HEK293 (cell line): ENCODE results near the gene CNPY1.

ENCODE experiments used
- CTCF ChIA-PET: fragments of 350-600 bp; formaldehyde crosslinking; extraction: SDS; loops from one replicate; lab custom pipeline; 2021; ENCODE audit warnings: antibody characterized with exemption; lab: Yijun Ruan, JAX
- POLR2A ChIA-PET: fragments of 300-600 bp; formaldehyde crosslinking; extraction: SDS; loops from one replicate; lab custom pipeline; 2020; ENCODE audit warnings: antibody characterized with exemption, inconsistent platforms; lab: Yijun Ruan, JAX
- H3K27ac ChIP-seq: fragments of 200-500 bp; sonication (Bioruptor generic); 2 replicates; pipeline ENCODE4 v1.5.1; 2014; ENCODE audit warnings: low read depth, low read length, control low read depth, inconsistent platforms; ENCODE audit errors: extremely low read depth
- H3K36me3 ChIP-seq, 2 experiments: fragments of 200-500 bp in 1 of 2; sonication (Bioruptor generic) in 1 of 2; 1 replicate in 1 of 2; 2 replicates in 1 of 2; pipeline ENCODE4 v1.5.1; 2014 to 2017; ENCODE audit warnings: inconsistent platforms in 2 of 2, low read length in 2 of 2; ENCODE audit not compliant: control insufficient read depth in 2 of 2, insufficient read depth in 1 of 2
- H3K4me1 ChIP-seq: fragments of 200-500 bp; sonication (Bioruptor generic); 2 replicates; pipeline ENCODE4 v1.5.1; 2014; ENCODE audit warnings: mild to moderate bottlenecking, low read length, inconsistent platforms; ENCODE audit not compliant: control insufficient read depth, insufficient read depth
- H3K4me3 ChIP-seq: 2 replicates; pipeline ENCODE4 v1.5.1; 2011; ENCODE audit warnings: low read depth, mild to moderate bottlenecking, control low read depth, low read length, moderate library complexity
- H3K9me3 ChIP-seq: fragments of 200-500 bp; sonication (Bioruptor generic); 2 replicates; pipeline ENCODE4 v1.5.1; 2014; ENCODE audit warnings: low read depth, low read length, inconsistent platforms; ENCODE audit not compliant: control insufficient read depth, insufficient read depth
- ELK4 ChIP-seq: IDR thresholded peaks from 2 replicates; pipeline ENCODE4 v1.6.1; 2011; ENCODE audit warnings: mild to moderate bottlenecking, low read depth, low read length, borderline replicate concordance
- FEZF1 ChIP-seq: fragments of 450-650 bp; formaldehyde crosslinking; IDR thresholded peaks from 2 replicates; pipeline ENCODE4 v1.5.1; 2016; ENCODE audit warnings: missing biosample characterization, missing genetic modification characterization
- RBAK ChIP-seq: fragments of 450-650 bp; formaldehyde crosslinking; IDR thresholded peaks from 2 replicates; pipeline ENCODE4 v1.5.1; 2016; ENCODE audit warnings: missing biosample characterization, missing genetic modification characterization
- SCRT2 ChIP-seq: fragments of 450-650 bp; formaldehyde crosslinking; IDR thresholded peaks from 2 replicates; pipeline ENCODE4 v1.5.1; 2016; ENCODE audit warnings: missing biosample characterization, missing genetic modification characterization
- SP2 ChIP-seq: fragments of 450-650 bp; formaldehyde crosslinking; IDR thresholded peaks from 2 replicates; pipeline ENCODE4 v1.5.1; 2016; ENCODE audit warnings: missing biosample characterization, missing genetic modification characterization
- YY2 ChIP-seq: fragments of 450-650 bp; formaldehyde crosslinking; IDR thresholded peaks from 2 replicates; pipeline ENCODE4 v1.5.1; 2016; ENCODE audit warnings: missing biosample characterization, missing genetic modification characterization
- ZBTB26 ChIP-seq: fragments of 450-650 bp; formaldehyde crosslinking; optimal IDR thresholded peaks from 2 replicates; pipeline ENCODE3; 2016; ENCODE audit warnings: missing biosample characterization, mild to moderate bottlenecking, missing genetic modification characterization
- ZFP37 ChIP-seq: fragments of 450-650 bp; formaldehyde crosslinking; IDR thresholded peaks from 2 replicates; pipeline ENCODE4 v1.5.1; 2016; ENCODE audit warnings: missing biosample characterization, missing genetic modification characterization
- ZNF112 ChIP-seq: fragments of 450-650 bp; formaldehyde crosslinking; IDR thresholded peaks from 2 replicates; pipeline ENCODE4 v1.5.0; 2017; ENCODE audit warnings: missing biosample characterization, missing genetic modification characterization
- ZNF184 ChIP-seq: fragments of 450-650 bp; IDR thresholded peaks from 2 replicates; pipeline ENCODE4 v1.5.1; 2018; ENCODE audit warnings: missing biosample characterization, mild to moderate bottlenecking, missing genetic modification characterization
- ZNF202 ChIP-seq: fragments of 450-650 bp; formaldehyde crosslinking; IDR thresholded peaks from 2 replicates; pipeline ENCODE4 v1.5.1; 2016; ENCODE audit warnings: missing biosample characterization, missing genetic modification characterization, borderline replicate concordance
- ZNF23 ChIP-seq: fragments of 450-650 bp; formaldehyde crosslinking; IDR thresholded peaks from 2 replicates; pipeline ENCODE4 v1.5.1; 2016; ENCODE audit warnings: missing biosample characterization, missing genetic modification characterization, borderline replicate concordance
- ZNF335 ChIP-seq: fragments of 450-650 bp; formaldehyde crosslinking; conservative IDR thresholded peaks from 2 replicates; pipeline ENCODE4 v1.5.1; 2016; ENCODE audit warnings: missing biosample characterization, missing genetic modification characterization
- ZNF426 ChIP-seq: fragments of 450-650 bp; formaldehyde crosslinking; IDR thresholded peaks from 2 replicates; pipeline ENCODE4 v1.5.1; 2017; ENCODE audit warnings: missing biosample characterization, missing genetic modification characterization, mild to moderate bottlenecking, inconsistent platforms, moderate library complexity
- ZNF501 ChIP-seq: fragments of 450-650 bp; formaldehyde crosslinking; IDR thresholded peaks from 2 replicates; pipeline ENCODE4 v1.5.1; 2016; ENCODE audit warnings: missing biosample characterization, missing genetic modification characterization
- ZNF513 ChIP-seq: fragments of 450-650 bp; IDR thresholded peaks from 2 replicates; pipeline ENCODE4 v1.5.1; 2018; ENCODE audit warnings: missing biosample characterization, missing genetic modification characterization
- ZNF610 ChIP-seq: fragments of 450-650 bp; formaldehyde crosslinking; IDR thresholded peaks from 2 replicates; pipeline ENCODE4 v1.5.1; 2016; ENCODE audit warnings: missing biosample characterization, missing genetic modification characterization, borderline replicate concordance
- ZNF624 ChIP-seq: fragments of 450-650 bp; formaldehyde crosslinking; IDR thresholded peaks from 2 replicates; pipeline ENCODE4 v1.5.1; 2017; ENCODE audit warnings: missing biosample characterization, missing genetic modification characterization
- ZNF837 ChIP-seq: fragments of 450-650 bp; formaldehyde crosslinking; IDR thresholded peaks from 2 replicates; pipeline ENCODE4 v1.5.1; 2016; ENCODE audit warnings: missing biosample characterization, missing genetic modification characterization
- ZSCAN16 ChIP-seq: fragments of 450-650 bp; formaldehyde crosslinking; IDR thresholded peaks from 2 replicates; pipeline ENCODE4 v1.5.1; 2016; ENCODE audit warnings: missing biosample characterization, missing genetic modification characterization
- ZSCAN30 ChIP-seq: fragments of 450-650 bp; IDR thresholded peaks from 2 replicates; pipeline ENCODE4 v1.5.1; 2018; ENCODE audit warnings: missing biosample characterization, mild to moderate bottlenecking, missing genetic modification characterization, moderate library complexity
- TF ChIP-seq, protein P1 (sequence below): fragments of 450-650 bp; formaldehyde crosslinking; IDR thresholded peaks from 2 replicates; pipeline ENCODE4 v1.5.1; 2017; ENCODE audit warnings: missing biosample characterization, missing genetic modification characterization
- TF ChIP-seq, protein P2 (sequence below): fragments of 450-650 bp; formaldehyde crosslinking; IDR thresholded peaks from 2 replicates; pipeline ENCODE4 v1.5.1; 2016; ENCODE audit warnings: missing biosample characterization, missing genetic modification characterization, borderline replicate concordance
- TF ChIP-seq, protein P3 (sequence below): fragments of 450-650 bp; formaldehyde crosslinking; conservative IDR thresholded peaks from 2 replicates; pipeline ENCODE4 v1.5.1; 2016; ENCODE audit warnings: low read depth, missing biosample characterization, missing genetic modification characterization

Gene CNPY1

DNA sequence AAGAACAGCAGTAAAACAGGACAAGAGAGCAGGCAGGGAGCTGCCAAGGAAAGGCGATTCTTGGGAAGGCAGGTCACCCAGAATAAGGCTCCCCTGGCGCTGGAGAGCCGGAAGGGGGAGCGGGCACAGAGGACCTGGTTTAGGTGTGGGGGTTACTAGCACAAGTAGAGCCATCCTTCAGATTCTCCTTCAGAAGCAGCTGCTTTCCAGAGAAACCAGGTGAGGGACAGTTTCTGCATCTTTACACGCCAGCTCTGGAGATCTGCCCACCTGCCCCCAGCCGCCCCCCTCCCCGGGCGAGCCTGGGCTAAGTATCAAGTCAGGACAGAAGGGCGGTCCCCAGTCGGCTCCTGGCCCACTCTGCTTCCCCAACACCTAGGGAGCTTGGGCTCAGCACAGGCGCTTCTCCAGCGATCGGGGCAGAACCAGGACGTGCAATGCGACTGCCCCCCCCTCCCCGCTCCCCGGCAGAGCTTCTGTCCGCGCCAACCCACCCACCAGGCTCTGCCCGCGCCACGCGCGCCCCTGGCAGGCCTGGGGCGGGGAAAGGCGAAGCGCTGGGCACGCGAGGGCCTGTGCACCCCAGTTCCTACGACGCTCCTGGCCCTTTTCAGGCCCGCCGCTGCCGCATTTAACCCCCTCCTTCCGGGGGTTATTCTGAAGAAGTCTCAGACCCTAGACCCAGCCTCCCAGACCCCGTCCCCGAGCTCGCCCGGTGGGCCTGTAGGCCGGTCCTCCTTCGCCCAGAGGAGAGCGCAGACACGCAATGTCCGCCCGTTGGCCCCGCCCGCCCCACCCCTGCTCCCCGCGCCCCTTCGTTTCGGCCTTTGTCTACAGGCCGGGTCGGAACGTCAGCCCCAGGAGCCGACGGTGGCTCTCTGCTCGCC, 92.8 kb downstream of the CNPY1 start:
- Histone ChIP-seq H3K4me3 (no peak overlapping the region), H3K4me1 (no peaks in the 10 kb centered on the region; the same call in 1 of the 2 replicates), H3K27ac (no peak overlapping the region), H3K9me3 (no peaks in the 10 kb centered on the region), H3K36me3 (no peaks in the 10 kb centered on the region)
- ChIA-PET POLR2A (no interaction called here), CTCF (interaction anchor here (0.6 kb wide), 1 partner anchor 55 kb away, joined by 5 read pairs; no protein-coding TSS in a partner anchor)
- TF ChIP-seq SP2 (no peak), RBAK (tag by site-specific recombination) (no peak), ZNF335 (no peak), ELK4 (no peak), ZNF837 (tag by site-specific recombination) (no peak), ZNF513 (tag by site-specific recombination) (no peak), ZNF184 (no peak), ZBTB26 (no peak), ZNF426 (tag by site-specific recombination) (no peak), ZSCAN16 (tag by site-specific recombination) (no peak), ZFP37 (tag by site-specific recombination) (no peak), YY2 (no peak), ZNF610 (no peak), FEZF1 (tag by site-specific recombination) (no peak), ZNF112 (no peak)
- TF ChIP-seq, protein P1, sequence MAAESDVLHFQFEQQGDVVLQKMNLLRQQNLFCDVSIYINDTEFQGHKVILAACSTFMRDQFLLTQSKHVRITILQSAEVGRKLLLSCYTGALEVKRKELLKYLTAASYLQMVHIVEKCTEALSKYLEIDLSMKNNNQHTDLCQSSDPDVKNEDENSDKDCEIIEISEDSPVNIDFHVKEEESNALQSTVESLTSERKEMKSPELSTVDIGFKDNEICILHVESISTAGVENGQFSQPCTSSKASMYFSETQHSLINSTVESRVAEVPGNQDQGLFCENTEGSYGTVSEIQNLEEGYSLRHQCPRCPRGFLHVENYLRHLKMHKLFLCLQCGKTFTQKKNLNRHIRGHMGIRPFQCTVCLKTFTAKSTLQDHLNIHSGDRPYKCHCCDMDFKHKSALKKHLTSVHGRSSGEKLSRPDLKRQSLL (tag by site-specific recombination), result no peak
- TF ChIP-seq, protein P2, sequence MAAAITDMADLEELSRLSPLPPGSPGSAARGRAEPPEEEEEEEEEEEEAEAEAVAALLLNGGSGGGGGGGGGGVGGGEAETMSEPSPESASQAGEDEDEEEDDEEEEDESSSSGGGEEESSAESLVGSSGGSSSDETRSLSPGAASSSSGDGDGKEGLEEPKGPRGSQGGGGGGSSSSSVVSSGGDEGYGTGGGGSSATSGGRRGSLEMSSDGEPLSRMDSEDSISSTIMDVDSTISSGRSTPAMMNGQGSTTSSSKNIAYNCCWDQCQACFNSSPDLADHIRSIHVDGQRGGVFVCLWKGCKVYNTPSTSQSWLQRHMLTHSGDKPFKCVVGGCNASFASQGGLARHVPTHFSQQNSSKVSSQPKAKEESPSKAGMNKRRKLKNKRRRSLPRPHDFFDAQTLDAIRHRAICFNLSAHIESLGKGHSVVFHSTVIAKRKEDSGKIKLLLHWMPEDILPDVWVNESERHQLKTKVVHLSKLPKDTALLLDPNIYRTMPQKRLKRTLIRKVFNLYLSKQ (tag by site-specific recombination), result no peak

GRCh38 chr7:155452505-155453295, 93.7 kb downstream of the CNPY1 start:
- ChIA-PET POLR2A (no interaction called here), CTCF (interaction anchor here (0.9 kb wide), 1 partner anchor 146 kb away, joined by 3 read pairs; no protein-coding TSS in a partner anchor)
- H3K9me3 ChIP-seq, result no peaks in the 10 kb centered on the region
- TF ChIP-seq ZNF202 (tag by site-specific recombination) (no peak), ZNF23 (tag by site-specific recombination) (no peak), SCRT2 (tag by site-specific recombination) (no peak), ZSCAN30 (no peak), ZNF501 (tag by site-specific recombination) (no peak), ZNF624 (tag by site-specific recombination) (no peak)
- TF ChIP-seq, protein P3, sequence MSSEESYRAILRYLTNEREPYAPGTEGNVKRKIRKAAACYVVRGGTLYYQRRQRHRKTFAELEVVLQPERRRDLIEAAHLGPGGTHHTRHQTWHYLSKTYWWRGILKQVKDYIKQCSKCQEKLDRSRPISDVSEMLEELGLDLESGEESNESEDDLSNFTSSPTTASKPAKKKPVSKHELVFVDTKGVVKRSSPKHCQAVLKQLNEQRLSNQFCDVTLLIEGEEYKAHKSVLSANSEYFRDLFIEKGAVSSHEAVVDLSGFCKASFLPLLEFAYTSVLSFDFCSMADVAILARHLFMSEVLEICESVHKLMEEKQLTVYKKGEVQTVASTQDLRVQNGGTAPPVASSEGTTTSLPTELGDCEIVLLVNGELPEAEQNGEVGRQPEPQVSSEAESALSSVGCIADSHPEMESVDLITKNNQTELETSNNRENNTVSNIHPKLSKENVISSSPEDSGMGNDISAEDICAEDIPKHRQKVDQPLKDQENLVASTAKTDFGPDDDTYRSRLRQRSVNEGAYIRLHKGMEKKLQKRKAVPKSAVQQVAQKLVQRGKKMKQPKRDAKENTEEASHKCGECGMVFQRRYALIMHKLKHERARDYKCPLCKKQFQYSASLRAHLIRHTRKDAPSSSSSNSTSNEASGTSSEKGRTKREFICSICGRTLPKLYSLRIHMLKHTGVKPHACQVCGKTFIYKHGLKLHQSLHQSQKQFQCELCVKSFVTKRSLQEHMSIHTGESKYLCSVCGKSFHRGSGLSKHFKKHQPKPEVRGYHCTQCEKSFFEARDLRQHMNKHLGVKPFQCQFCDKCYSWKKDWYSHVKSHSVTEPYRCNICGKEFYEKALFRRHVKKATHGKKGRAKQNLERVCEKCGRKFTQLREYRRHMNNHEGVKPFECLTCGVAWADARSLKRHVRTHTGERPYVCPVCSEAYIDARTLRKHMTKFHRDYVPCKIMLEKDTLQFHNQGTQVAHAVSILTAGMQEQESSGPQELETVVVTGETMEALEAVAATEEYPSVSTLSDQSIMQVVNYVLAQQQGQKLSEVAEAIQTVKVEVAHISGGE, result no peak

More at GRCh38 chr7:155452505-155453295, 93.7 kb downstream of the CNPY1 start:
- Histone ChIP-seq H3K36me3 (no peaks in the 10 kb centered on the region), H3K4me3 (no peak overlapping the region), H3K27ac (no peak overlapping the region), H3K4me1 (no peaks in the 10 kb centered on the region; the same call in 1 of the 2 replicates)
